Measurements from ENCODE around the gene RNF207. TPM values are rescaled to one million over a fixed set of nuclear protein-coding genes. Genes with fewer than 3 reads are reported as not detected.

The RNF207 gene
- total and polyA plus RNA-seq, 10 of the 15 experiments (the other 5 are each of a cell fraction or from before 2014, with no cell fraction given), result 1.7 to 36.4 (median 13.1) TPM

DNA sequence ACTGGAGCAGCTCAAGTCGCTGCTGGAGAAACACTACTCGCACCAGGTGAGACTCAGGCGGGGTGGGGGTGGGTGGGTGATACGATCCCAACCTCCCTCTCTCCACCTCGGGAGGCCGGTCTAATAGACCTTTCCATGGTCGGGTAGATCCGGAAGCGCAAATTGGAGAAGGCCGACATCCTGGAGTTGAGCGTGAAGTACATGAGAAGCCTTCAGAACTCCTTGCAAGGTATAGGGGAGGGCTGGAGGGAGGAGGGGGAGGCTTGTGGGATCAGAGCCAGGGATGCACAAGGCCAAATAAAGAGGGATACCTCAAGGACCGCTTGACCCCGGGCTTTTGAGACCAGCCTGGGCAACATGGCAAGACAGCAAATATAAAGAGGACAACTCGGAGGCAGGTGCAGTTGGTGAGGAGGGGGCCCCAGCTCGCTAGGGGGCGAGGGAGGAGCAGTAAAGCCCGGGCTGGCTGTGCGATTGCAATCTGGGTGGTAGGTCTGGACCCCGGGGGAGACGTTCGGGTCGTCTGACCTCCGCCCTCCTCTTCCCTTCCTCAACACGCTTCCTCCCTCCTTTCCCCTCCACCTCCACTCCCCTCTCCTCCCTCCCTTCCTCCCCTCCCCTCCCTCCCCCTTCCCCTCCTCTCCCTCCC lies 38.6 kb downstream of the RNF207 start:
- in situ Hi-C loops (cut with MboI), result loop anchor here (5.0 kb wide), 1 partner anchor 103 kb away; no protein-coding TSS in a partner anchor
- peaks cover 17 to 25% of the 10 kb centered on the region in 2 experiments for H3K27me3 ChIP-seq (replicated peaks in 1 of 2; ENCODE audit: control insufficient read depth in 2 of 2, insufficient read depth in 2 of 2, low read length in 1 of 2)
- no TSS peak for BruUV-seq (replicated peaks)

More for the DNA sequence above, 38.6 kb downstream of the RNF207 start:
- no peaks in the 10 kb centered on the region for H3K9me3 ChIP-seq (replicated peaks; ENCODE audit: control insufficient read depth, insufficient read depth, low read length)
- ATAC-seq (no peak), DNase-seq (ENCODE audit: low read depth, low spot score) (no peak), FAIRE-seq (no peak)
- no peaks in the 10 kb centered on the region for H3K79me2 ChIP-seq (ENCODE audit: control insufficient read depth, insufficient read depth, low read length)
- RAD21 ChIA-PET (ENCODE audit: unreplicated experiment), result interaction anchor here (0.5 to 4.0 kb wide), 9 partner anchors 8 to 251 kb away, joined by 3 to 32 read pairs (median 5); partner anchors contain the start of genes ACOT7, ICMT and RNF207
- WGBS (ENCODE audit: insufficient coverage, insufficient replicate concordance, low lambda C conversion rate, missing lambda C conversion rate), result 4% methylated on average over 21 of the region's 24 CpGs
- H2AFZ ChIP-seq (ENCODE audit: control insufficient read depth, low read depth, low read length), result no peak overlapping the region
- intact Hi-C loops (cut with micrococcal nuclease; ENCODE audit: unreplicated experiment), result no loop called here
- no peak overlapping the region for H3K27ac ChIP-seq (ENCODE audit: control insufficient read depth, insufficient read depth)
- no peak overlapping the region for H3K4me3 ChIP-seq
- H3K4me1 ChIP-seq (ENCODE audit: control insufficient read depth, insufficient read depth, low read length), result peaks cover 5% of the 10 kb centered on the region
- H3K36me3 ChIP-seq (ENCODE audit: control insufficient read depth in 2 of 2, insufficient read depth in 2 of 2, low read length in 1 of 2), result no peaks in the 10 kb centered on the region
- H3K4me2 ChIP-seq (ENCODE audit: control insufficient read depth, insufficient read depth), result no peak overlapping the region
- no peaks in the 10 kb centered on the region for H4K20me1 ChIP-seq (ENCODE audit: control insufficient read depth, insufficient read depth)
- SMC1A ChIA-PET (ENCODE audit: uncharacterized antibody, unreplicated experiment), result interaction anchor here (0.6 kb wide), 1 partner anchor 136 kb away, joined by 4 read pairs; no protein-coding TSS in a partner anchor
- no peak overlapping the region for H3K9ac ChIP-seq (ENCODE audit: control insufficient read depth, insufficient read depth, low read length)
- TF ChIP-seq CTCF (IDR thresholded peaks at IDR 0.05 in 2 of 3, conservative IDR thresholded peaks at IDR 0.05 in 1 of 3; ENCODE audit: control insufficient read depth in 2 of 3, extremely low read depth in 1 of 3, insufficient read depth in 1 of 3, low read depth in 3 of 3, low read length in 3 of 3) (no peak), HDAC2 (IDR thresholded peaks at IDR 0.05) (no peak), SUPT20H (IDR thresholded peaks at IDR 0.05; ENCODE audit: borderline replicate concordance, control insufficient read depth, low read depth, low read length) (no peak), JUNB (IDR thresholded peaks at IDR 0.05) (no peak), SIN3A (IDR thresholded peaks at IDR 0.05; ENCODE audit: low read depth, low read length) (no peak)
- TF ChIP-seq, protein P1, sequence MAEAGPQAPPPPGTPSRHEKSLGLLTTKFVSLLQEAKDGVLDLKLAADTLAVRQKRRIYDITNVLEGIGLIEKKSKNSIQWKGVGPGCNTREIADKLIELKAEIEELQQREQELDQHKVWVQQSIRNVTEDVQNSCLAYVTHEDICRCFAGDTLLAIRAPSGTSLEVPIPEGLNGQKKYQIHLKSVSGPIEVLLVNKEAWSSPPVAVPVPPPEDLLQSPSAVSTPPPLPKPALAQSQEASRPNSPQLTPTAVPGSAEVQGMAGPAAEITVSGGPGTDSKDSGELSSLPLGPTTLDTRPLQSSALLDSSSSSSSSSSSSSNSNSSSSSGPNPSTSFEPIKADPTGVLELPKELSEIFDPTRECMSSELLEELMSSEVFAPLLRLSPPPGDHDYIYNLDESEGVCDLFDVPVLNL (IDR thresholded peaks at IDR 0.05; ENCODE audit: low read depth, low read length), result no peak
- TF ChIP-seq, protein P2, sequence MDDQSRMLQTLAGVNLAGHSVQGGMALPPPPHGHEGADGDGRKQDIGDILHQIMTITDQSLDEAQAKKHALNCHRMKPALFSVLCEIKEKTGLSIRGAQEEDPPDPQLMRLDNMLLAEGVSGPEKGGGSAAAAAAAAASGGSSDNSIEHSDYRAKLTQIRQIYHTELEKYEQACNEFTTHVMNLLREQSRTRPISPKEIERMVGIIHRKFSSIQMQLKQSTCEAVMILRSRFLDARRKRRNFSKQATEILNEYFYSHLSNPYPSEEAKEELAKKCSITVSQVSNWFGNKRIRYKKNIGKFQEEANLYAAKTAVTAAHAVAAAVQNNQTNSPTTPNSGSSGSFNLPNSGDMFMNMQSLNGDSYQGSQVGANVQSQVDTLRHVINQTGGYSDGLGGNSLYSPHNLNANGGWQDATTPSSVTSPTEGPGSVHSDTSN (IDR thresholded peaks at IDR 0.05; ENCODE audit: insufficient replicate concordance, low read depth, low read length), result no peak
- POLR2A ChIA-PET, result interaction anchor here (0.6 kb wide), 1 partner anchor 15 kb away, joined by 3 read pairs; no protein-coding TSS in a partner anchor
- CTCF ChIA-PET, result interaction anchor here (0.6 to 5.2 kb wide), 7 partner anchors 39 to 193 kb away, joined by 3 to 47 read pairs (median 4); partner anchors contain the start of gene RNF207

Measured in GM12878 (cell line).